ENCODE measurements around the gene CDK2.
A peak's percentile ranks its signal among the peaks of the same experiment; 100 is the strongest.
"Not testable (repeated sequence)": the region's sequence is repeated elsewhere in the genome, so short reads cannot be mapped to it uniquely, and the experiment has no call there.

Gene CDK2

GRCh38 chr12:55996715-55997534 is 30.3 kb downstream of the CDK2 start, which contains the start of gene SUOX:
Gene SUOX (plus strand): TSS chr12:55997276. CDS start chr12:56002222, 4,946 bp downstream.
- Histone ChIP-seq H4K20me1 (ENCODE audit: insufficient read depth, low read length) (no peaks in the 10 kb centered on the region), H3K9ac (ENCODE audit: low read length) (no peak within 1 kb of the TSS), H3K9me3 (ENCODE audit: insufficient read depth, low read length) (no peaks in the 10 kb centered on the region), H3K36me3 (replicated peaks; ENCODE audit: low read depth, low read length) (peaks cover 7% of the 10 kb centered on the region), H3K27ac (ENCODE audit: low read length) (no peak within 1 kb of the TSS), H3K4me1 (ENCODE audit: low read length) (peaks cover 6% of the 10 kb centered on the region), H3K4me2 (ENCODE audit: low read length) (peak within 1 kb of the TSS; percentile 50), H3K4me3 (ENCODE audit: low read length) (peak within 1 kb of the TSS; percentile 30), H3K79me2 (ENCODE audit: low read length) (no peaks in the 10 kb centered on the region), H2AFZ (ENCODE audit: low read depth, low read length) (no peak within 1 kb of the TSS), H3K27me3 (ENCODE audit: low read depth, low read length) (no peaks in the 10 kb centered on the region)
- TF ChIP-seq CTCF (IDR thresholded peaks at IDR 0.05; ENCODE audit: low read depth, low read length) (no peak), EZH2phosphoT487 (IDR thresholded peaks at IDR 0.05; ENCODE audit: low read depth) (no peak)

- no peaks in the 10 kb centered on the region for H3K79me2 ChIP-seq (ENCODE audit: low read length)
- H3K27ac ChIP-seq (ENCODE audit: low read length), result no peak overlapping the region
- no peaks in the 10 kb centered on the region for H3K27me3 ChIP-seq (ENCODE audit: low read depth, low read length)
- no peak overlapping the region for H3K4me2 ChIP-seq (ENCODE audit: low read length)
- peaks cover 5% of the 10 kb centered on the region for H3K36me3 ChIP-seq (replicated peaks; ENCODE audit: low read depth, low read length)
- H3K9ac ChIP-seq (ENCODE audit: low read length), result no peak overlapping the region
- no peak overlapping the region for H2AFZ ChIP-seq (ENCODE audit: low read depth, low read length)
- H3K4me1 ChIP-seq (ENCODE audit: low read length), result peaks cover 6% of the 10 kb centered on the region
- TF ChIP-seq EZH2phosphoT487 (IDR thresholded peaks at IDR 0.05; ENCODE audit: low read depth) (no peak), CTCF (IDR thresholded peaks at IDR 0.05; ENCODE audit: low read depth, low read length) (no peak)
- no peaks in the 10 kb centered on the region for H3K9me3 ChIP-seq (ENCODE audit: insufficient read depth, low read length)
- no peaks in the 10 kb centered on the region for H4K20me1 ChIP-seq (ENCODE audit: insufficient read depth, low read length)
- peak overlapping the region; percentile 30; the same call in 1 of the 2 replicates for H3K4me3 ChIP-seq (ENCODE audit: low read length)
Measured at GRCh38 chr12:55997535-55997859, 30.9 kb downstream of the CDK2 start.

GRCh38 chr12:55999522-55999921 is 32.9 kb downstream of the CDK2 start:
- not testable (repeated sequence) for H3K9me3 ChIP-seq (ENCODE audit: insufficient read depth, low read length); H3K27ac ChIP-seq (ENCODE audit: low read length); H3K79me2 ChIP-seq (ENCODE audit: low read length); H3K4me2 ChIP-seq (ENCODE audit: low read length); H3K27me3 ChIP-seq (ENCODE audit: low read depth, low read length); H3K36me3 ChIP-seq (replicated peaks; ENCODE audit: low read depth, low read length); H3K9ac ChIP-seq (ENCODE audit: low read length); H4K20me1 ChIP-seq (ENCODE audit: insufficient read depth, low read length); H2AFZ ChIP-seq (ENCODE audit: low read depth, low read length); H3K4me3 ChIP-seq (ENCODE audit: low read length); H3K4me1 ChIP-seq (ENCODE audit: low read length)

GRCh38 chr12:55999999-56000540 is 33.4 kb downstream of the CDK2 start:
- H3K4me3 ChIP-seq (ENCODE audit: low read length); H3K79me2 ChIP-seq (ENCODE audit: low read length); H3K9me3 ChIP-seq (ENCODE audit: insufficient read depth, low read length); H2AFZ ChIP-seq (ENCODE audit: low read depth, low read length); H3K27me3 ChIP-seq (ENCODE audit: low read depth, low read length); H3K36me3 ChIP-seq (replicated peaks; ENCODE audit: low read depth, low read length); H3K4me1 ChIP-seq (ENCODE audit: low read length); H3K4me2 ChIP-seq (ENCODE audit: low read length); H4K20me1 ChIP-seq (ENCODE audit: insufficient read depth, low read length); H3K9ac ChIP-seq (ENCODE audit: low read length); H3K27ac ChIP-seq (ENCODE audit: low read length): not testable (repeated sequence)

GRCh38 chr12:56001487-56002100 is 35.0 kb downstream of the CDK2 start:
- Histone ChIP-seq H4K20me1 (ENCODE audit: insufficient read depth, low read length) (no peaks in the 10 kb centered on the region), H3K4me1 (ENCODE audit: low read length) (peaks cover 6% of the 10 kb centered on the region), H3K9ac (ENCODE audit: low read length) (no peak overlapping the region), H3K36me3 (replicated peaks; ENCODE audit: low read depth, low read length) (peaks cover under 1% of the 10 kb centered on the region), H3K27me3 (ENCODE audit: low read depth, low read length) (no peaks in the 10 kb centered on the region), H3K4me2 (ENCODE audit: low read length) (no peak overlapping the region), H3K9me3 (ENCODE audit: insufficient read depth, low read length) (no peaks in the 10 kb centered on the region), H3K27ac (ENCODE audit: low read length) (no peak overlapping the region), H3K79me2 (ENCODE audit: low read length) (no peaks in the 10 kb centered on the region), H2AFZ (ENCODE audit: low read depth, low read length) (no peak overlapping the region), H3K4me3 (ENCODE audit: low read length) (no peak overlapping the region)
- no peak for TF ChIP-seq EZH2phosphoT487 (IDR thresholded peaks at IDR 0.05; ENCODE audit: low read depth)
- no peak for TF ChIP-seq CTCF (IDR thresholded peaks at IDR 0.05; ENCODE audit: low read depth, low read length)

- H3K4me2 ChIP-seq (ENCODE audit: low read length), result not testable (repeated sequence)
Measured at GRCh38 chr12:56003376-56003775, 36.7 kb downstream of the CDK2 start.

More at GRCh38 chr12:56003376-56003775, 36.7 kb downstream of the CDK2 start:
- H3K79me2 ChIP-seq (ENCODE audit: low read length); H3K4me3 ChIP-seq (ENCODE audit: low read length); H3K9me3 ChIP-seq (ENCODE audit: insufficient read depth, low read length); H3K9ac ChIP-seq (ENCODE audit: low read length); H2AFZ ChIP-seq (ENCODE audit: low read depth, low read length); H3K36me3 ChIP-seq (replicated peaks; ENCODE audit: low read depth, low read length); H3K27me3 ChIP-seq (ENCODE audit: low read depth, low read length); H3K27ac ChIP-seq (ENCODE audit: low read length); H4K20me1 ChIP-seq (ENCODE audit: insufficient read depth, low read length): not testable (repeated sequence)
- peaks cover 14% of the 10 kb centered on the region for H3K4me1 ChIP-seq (ENCODE audit: low read length)

Measured in OCI-LY3 (cell line).